GM19025 (cell line): ENCODE data around the gene DHX34.
"Not testable (repeated sequence)": the region's sequence is repeated elsewhere in the genome, so short reads cannot be mapped to it uniquely, and the experiment has no call there.

Experiments used
- ATAC-seq: cut with Tn5 transposase; IDR thresholded peaks from one replicate; pipeline ENCODE4 v1.9.1; 2021; ENCODE audit warnings: mild to moderate bottlenecking, low read depth, moderate library complexity; ENCODE audit not compliant: unreplicated experiment

Gene DHX34

DNA sequence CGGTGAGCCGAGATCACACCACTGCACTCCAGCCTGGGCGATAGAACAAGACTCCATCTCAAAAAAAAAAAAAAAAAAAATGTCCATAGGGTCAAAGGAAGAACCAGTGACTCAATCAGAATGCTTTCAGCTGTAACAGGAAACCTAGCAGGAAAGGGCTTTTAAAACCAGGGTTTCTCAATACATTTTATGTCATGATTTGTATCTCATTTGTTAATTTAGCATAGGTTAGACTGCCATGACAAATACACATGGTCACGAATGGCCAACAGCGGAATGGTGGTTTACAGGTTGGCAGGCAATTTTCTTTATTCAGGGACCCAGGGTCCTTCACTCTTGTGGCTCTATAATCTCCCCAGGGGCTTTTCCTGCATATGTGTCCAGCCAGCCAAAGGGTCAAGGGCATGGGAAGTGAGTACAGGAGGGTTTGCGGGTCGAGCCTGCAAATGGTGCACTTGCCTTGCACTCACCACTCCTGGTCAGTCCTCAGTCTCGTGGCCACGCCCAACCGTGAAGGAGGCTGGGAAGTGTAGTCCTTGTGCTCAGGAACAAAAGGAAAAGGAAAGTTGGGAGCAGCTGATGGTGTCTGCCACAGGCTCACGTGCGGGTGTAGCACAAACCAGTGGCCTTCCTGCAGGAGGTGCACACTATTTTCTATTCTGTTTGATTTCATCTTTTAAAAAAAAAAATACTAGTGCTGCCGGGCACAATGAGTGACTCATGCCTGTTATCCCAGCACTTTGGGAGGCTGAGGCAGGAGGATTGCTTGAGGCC, 14.8 kb downstream of the DHX34 start:
- ATAC-seq = no peak

GRCh38 chr19:47365455-47365854, 16.3 kb downstream of the DHX34 start:
- ATAC-seq = not testable (repeated sequence)

- no peak for ATAC-seq
Observed at GRCh38 chr19:47370045-47370611, 21.0 kb downstream of the DHX34 start.

- ATAC-seq = no peak
Observed at GRCh38 chr19:47371261-47371660, 22.1 kb downstream of the DHX34 start.

DNA sequence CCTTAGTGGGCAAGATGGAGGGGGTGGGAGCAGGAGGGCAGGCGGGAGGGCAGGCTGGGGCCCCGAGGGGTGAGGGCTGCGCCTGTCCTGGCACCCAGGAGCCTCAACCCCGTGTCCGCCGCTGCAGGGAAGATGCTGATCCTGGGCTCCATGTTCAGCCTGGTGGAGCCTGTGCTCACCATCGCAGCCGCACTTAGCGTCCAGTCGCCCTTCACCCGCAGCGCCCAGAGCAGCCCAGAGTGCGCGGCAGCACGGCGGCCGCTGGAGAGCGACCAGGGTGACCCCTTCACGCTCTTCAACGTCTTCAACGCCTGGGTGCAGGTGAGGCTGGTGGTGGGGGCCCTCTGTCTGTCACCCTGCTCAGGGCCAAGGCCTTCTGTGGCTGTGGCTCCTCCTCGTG, 23.5 kb downstream of the DHX34 start:
- no peak for ATAC-seq

GRCh38 chr19:47373246-47374240, 24.4 kb downstream of the DHX34 start:
- ATAC-seq = no peak

DNA sequence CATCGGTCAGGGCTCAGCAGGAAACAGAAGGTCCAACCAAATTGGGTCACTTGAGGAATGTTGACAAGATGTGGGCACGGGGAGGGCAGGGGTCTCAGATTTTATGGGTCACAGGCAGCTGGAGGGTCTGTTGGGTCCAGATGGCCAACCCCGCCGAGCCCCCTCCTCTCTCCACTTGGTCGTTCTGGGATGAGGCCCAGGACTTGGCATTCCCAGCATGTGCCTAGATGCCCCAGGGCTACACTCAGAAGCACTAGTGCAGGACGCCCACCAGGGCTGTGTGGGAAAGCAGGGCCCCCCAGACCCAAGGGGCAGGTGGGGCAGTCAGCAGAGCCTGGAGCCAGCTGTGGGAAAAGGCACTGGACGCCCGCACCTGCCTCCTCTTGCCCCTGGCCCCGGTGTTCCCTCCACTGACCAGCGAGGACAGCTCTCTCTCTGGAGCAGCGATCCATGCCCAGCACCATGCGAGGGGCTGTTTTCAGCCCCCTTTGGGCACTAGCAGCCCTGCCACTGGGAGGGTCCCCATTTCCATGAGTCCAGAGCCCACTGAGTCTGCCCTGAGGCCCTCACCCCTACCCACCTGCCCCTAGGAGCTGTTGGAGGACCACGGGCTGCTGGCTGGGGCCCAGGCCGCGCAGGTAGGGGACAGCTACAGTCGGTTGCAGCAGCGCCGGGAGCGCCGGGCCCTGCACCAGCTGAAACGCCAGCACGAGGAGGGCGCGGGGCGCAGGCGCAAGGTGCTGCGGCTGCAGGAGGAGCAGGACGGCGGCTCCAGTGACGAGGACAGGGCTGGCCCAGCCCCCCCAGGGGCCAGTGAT, 26.0 kb downstream of the DHX34 start:
- ATAC-seq = no peak

DNA sequence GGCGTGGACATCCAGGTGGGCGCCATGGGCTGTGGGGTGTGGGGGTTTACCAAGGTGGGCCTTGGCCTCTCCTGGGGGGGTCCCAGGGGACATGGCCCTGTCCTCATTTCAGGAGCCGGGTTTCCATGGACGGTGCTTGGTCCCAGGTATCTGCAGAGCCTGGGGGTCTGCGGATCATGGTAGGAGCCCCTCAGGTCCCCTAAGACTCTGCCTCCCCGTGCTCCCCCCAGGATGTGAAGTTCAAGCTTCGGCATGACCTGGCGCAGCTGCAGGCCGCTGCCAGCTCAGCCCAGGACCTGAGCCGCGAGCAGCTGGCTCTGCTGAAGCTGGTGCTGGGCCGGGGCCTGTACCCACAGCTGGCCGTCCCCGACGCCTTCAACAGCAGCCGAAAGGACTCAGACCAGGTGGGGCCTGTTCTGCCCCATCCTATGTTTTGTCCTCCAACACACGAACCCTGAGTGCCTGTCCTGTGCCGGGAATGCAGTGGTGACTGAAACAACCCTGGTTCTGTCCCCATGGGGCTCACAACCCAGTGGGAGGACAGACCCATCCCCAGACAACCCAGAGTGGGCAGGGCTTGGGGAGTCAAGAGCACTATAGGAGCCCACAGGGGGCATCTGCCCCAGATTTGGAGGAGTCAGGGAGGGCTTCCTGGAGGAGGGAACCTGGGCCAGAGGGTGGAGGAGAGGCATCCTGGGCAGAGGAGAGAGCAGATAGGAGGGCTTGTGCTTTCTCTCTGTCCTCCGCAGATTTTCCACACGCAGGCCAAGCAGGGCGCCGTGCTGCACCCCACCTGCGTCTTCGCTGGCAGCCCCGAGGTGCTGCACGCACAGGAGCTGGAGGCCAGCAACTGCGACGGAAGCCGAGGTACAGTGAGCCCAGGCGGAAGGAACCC, 26.8 kb downstream of the DHX34 start:
- ATAC-seq = no peak

- no peak for ATAC-seq
Observed at GRCh38 chr19:47376589-47377144, 27.6 kb downstream of the DHX34 start.

DNA sequence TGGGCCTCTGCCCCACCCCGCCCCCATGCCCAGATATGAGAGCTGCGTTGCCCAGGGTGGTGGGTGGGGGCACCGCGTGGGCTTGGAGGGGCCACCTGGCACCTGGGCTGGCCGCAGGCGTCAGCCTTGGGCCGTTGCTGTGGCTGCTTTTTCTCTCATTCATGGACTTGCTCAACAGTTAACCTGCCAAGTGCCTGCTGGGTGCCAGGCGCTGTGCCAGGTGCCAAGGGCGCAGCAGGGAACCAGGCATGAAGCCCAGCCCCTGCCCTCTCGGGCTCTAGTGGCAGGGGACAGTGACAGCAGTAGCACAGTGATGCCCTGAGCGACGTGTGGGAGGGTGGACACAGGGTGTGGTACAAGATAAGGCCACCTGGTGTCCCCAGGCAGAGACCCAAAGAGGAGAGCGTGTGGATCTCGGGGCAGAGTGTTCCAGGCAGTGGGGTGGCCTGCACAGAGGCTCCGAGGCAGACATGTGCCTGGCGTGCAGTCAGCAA, 28.1 kb downstream of the DHX34 start:
- no peak for ATAC-seq

GRCh38 chr19:47377801-47378200, 28.7 kb downstream of the DHX34 start:
- ATAC-seq = no peak

- ATAC-seq = no peak
Observed at GRCh38 chr19:47378246-47378645, 29.1 kb downstream of the DHX34 start.

DNA sequence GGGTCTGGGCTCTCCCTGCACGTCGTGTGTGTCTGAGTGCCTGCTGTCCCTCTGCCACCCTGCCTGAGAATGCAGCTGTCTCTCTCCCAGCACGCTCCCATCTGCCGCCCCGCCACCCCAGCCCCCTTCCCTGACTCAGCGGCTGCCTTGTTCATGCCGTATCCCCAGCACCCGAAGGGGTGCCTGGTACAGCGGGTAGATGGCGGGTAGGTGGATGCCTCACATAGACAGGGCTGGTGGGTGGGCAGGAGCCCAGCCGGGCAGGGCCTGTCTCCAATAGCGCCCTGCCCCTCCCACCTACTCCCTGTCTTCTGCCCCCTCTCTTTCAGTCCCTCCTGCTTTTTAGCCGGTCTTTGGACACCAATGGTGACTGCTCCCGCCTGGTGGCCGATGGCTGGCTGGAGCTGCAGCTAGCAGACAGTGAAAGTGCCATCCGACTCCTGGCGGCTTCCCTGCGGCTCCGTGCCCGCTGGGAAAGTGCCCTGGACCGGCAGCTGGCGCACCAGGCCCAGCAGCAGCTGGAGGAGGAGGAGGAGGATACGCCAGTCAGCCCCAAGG, 30.3 kb downstream of the DHX34 start:
- ATAC-seq = no peak

GRCh38 chr19:47380559-47380958, 31.4 kb downstream of the DHX34 start:
- ATAC-seq = no peak

DNA sequence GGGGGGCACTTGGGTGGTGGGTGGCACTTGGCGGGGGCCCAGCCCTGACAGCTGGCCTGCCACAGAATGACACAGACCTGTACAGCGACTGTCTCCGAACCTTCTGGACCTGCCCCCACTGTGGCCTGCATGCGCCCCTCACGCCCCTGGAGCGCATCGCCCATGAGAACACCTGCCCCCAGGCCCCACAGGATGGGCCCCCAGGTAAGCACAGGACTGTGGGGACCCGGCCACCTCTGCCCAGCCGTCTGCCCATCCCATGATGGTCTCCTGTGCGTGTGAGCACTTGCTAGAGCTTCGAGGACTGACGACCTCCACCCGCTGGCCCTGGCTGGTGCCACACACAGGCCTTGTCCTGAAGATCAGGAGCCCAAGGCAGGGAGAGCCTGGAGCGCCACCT, 32.0 kb downstream of the DHX34 start:
- no peak for ATAC-seq

GRCh38 chr19:47381653-47382279, 32.7 kb downstream of the DHX34 start:
- ATAC-seq = no peak

- ATAC-seq = not testable (repeated sequence)
Observed at GRCh38 chr19:47383890-47384289, 34.8 kb downstream of the DHX34 start.

- not testable (repeated sequence) for ATAC-seq
Observed at GRCh38 chr19:47384533-47384932, 35.4 kb downstream of the DHX34 start.
